ENCODE data around the gene MTG1. TPM values are rescaled to one million over a fixed set of nuclear protein-coding genes. Genes with fewer than 3 reads are reported as not detected.
A peak's percentile ranks its signal among the peaks of the same experiment; 100 is the strongest.

The MTG1 gene
- total and polyA plus RNA-seq, 2 experiments from 2014 or later = 22.8 to 50.7 TPM

- in situ Hi-C loops (cut with MboI) = no loop called here
- no peaks in the 10 kb centered on the region for H4K20me1 ChIP-seq (ENCODE audit: insufficient read depth)
- WGBS, 2 experiments (ENCODE audit: low coverage in 1 of 2, low lambda C conversion rate in 2 of 2, missing lambda C conversion rate in 2 of 2) = 93 to 97% methylated on average over 4 to 6 of the region's 6 CpGs
- H3K27ac ChIP-seq = no peak overlapping the region
- H3K27me3 ChIP-seq (replicated peaks; ENCODE audit: insufficient read depth) = no peaks in the 10 kb centered on the region
- H3K4me1 ChIP-seq (ENCODE audit: insufficient read depth) = no peaks in the 10 kb centered on the region
- no peaks in the 10 kb centered on the region for H3K36me3 ChIP-seq (ENCODE audit: low read depth)
- no peaks in the 10 kb centered on the region for H3K9me3 ChIP-seq (ENCODE audit: low read depth)
- H3K4me3 ChIP-seq = no peak overlapping the region
- TF ChIP-seq EZH2 (IDR thresholded peaks at IDR 0.05; ENCODE audit: insufficient read depth, poor library complexity, severe bottlenecking) = no peak
- no peaks in the 10 kb centered on the region for H3K79me2 ChIP-seq (ENCODE audit: insufficient read depth)
- no peak overlapping the region for H2AFZ ChIP-seq
- H3F3A ChIP-seq (ENCODE audit: insufficient read depth) = 0 out of 2 replicates have a peak, but pooled peaks cover 3% of the 10 kb centered on the region
- H3K9ac ChIP-seq = no peak overlapping the region
- no peak overlapping the region for H3K4me2 ChIP-seq (ENCODE audit: unreplicated experiment)
- H3K9me2 ChIP-seq (ENCODE audit: insufficient read depth) = no peaks in the 10 kb centered on the region
- DNase-seq = no peak
Observed at GRCh38 chr10:133355266-133355665, 38.7 kb upstream of the MTG1 start.

GRCh38 chr10:133355991-133356390, 38.0 kb upstream of the MTG1 start:
- DNase-seq = no peak
- no peaks in the 10 kb centered on the region for H3K9me3 ChIP-seq (ENCODE audit: low read depth)
- H3K4me1 ChIP-seq (ENCODE audit: insufficient read depth) = no peaks in the 10 kb centered on the region
- H3K9ac ChIP-seq = no peak overlapping the region
- H3F3A ChIP-seq (ENCODE audit: insufficient read depth) = 0 out of 2 replicates have a peak, but pooled peaks cover 3% of the 10 kb centered on the region
- no peak overlapping the region for H2AFZ ChIP-seq
- WGBS, 2 experiments (ENCODE audit: low coverage in 1 of 2, low lambda C conversion rate in 2 of 2, missing lambda C conversion rate in 2 of 2) = 97 to 100% methylated on average over 1 to 3 of the region's 3 CpGs
- in situ Hi-C loops (cut with MboI) = no loop called here
- no peak overlapping the region for H3K4me3 ChIP-seq
- no peaks in the 10 kb centered on the region for H3K36me3 ChIP-seq (ENCODE audit: low read depth)
- H3K79me2 ChIP-seq (ENCODE audit: insufficient read depth) = no peaks in the 10 kb centered on the region
- no peaks in the 10 kb centered on the region for H3K9me2 ChIP-seq (ENCODE audit: insufficient read depth)
- H3K4me2 ChIP-seq (ENCODE audit: unreplicated experiment) = no peak overlapping the region
- no peaks in the 10 kb centered on the region for H3K27me3 ChIP-seq (replicated peaks; ENCODE audit: insufficient read depth)
- TF ChIP-seq EZH2 (IDR thresholded peaks at IDR 0.05; ENCODE audit: insufficient read depth, poor library complexity, severe bottlenecking) (no peak), EZH2phosphoT487 (IDR thresholded peaks at IDR 0.05; ENCODE audit: insufficient read depth, low read depth) (no peak)
- no peaks in the 10 kb centered on the region for H4K20me1 ChIP-seq (ENCODE audit: insufficient read depth)
- no peak overlapping the region for H3K27ac ChIP-seq

GRCh38 chr10:133356549-133357284, 37.2 kb upstream of the MTG1 start:
- in situ Hi-C loops (cut with MboI) = no loop called here
- H3K9ac ChIP-seq = peak overlapping the region; percentile 67
- H3K27ac ChIP-seq = no peak overlapping the region

GRCh38 chr10:133357285-133358161, 36.4 kb upstream of the MTG1 start, which contains the start of gene FUOM:
Gene FUOM (minus strand): TSS chr10:133358019. CDS start chr10:133358007, 12 bp downstream.
- no peaks in the 10 kb centered on the region for H3K9me2 ChIP-seq (ENCODE audit: insufficient read depth)
- in situ Hi-C loops (cut with MboI) = no loop called here
- H3K4me1 ChIP-seq (ENCODE audit: insufficient read depth) = no peaks in the 10 kb centered on the region
- peak; percentile 70 for DNase-seq
- peak within 1 kb of the TSS; percentile 67 for H3K9ac ChIP-seq
- peak within 1 kb of the TSS; percentile 48 for H3K4me2 ChIP-seq (ENCODE audit: unreplicated experiment)
- no peaks in the 10 kb centered on the region for H3K36me3 ChIP-seq (ENCODE audit: low read depth)
- H3K27me3 ChIP-seq (replicated peaks; ENCODE audit: insufficient read depth) = no peaks in the 10 kb centered on the region
- H3K79me2 ChIP-seq (ENCODE audit: insufficient read depth) = no peaks in the 10 kb centered on the region
- H3K4me3 ChIP-seq = peak within 1 kb of the TSS; percentile 63
- no peaks in the 10 kb centered on the region for H3K9me3 ChIP-seq (ENCODE audit: low read depth)
- WGBS, 2 experiments (ENCODE audit: low coverage in 1 of 2, low lambda C conversion rate in 2 of 2, missing lambda C conversion rate in 2 of 2) = 5% methylated on average over 24 to 49 of the region's 83 CpGs
- 0 out of 2 replicates have a peak, but pooled peaks cover 3% of the 10 kb centered on the region for H3F3A ChIP-seq (ENCODE audit: insufficient read depth)
- no peaks in the 10 kb centered on the region for H4K20me1 ChIP-seq (ENCODE audit: insufficient read depth)
- no peak for TF ChIP-seq EZH2 (IDR thresholded peaks at IDR 0.05; ENCODE audit: insufficient read depth, poor library complexity, severe bottlenecking)
- no peak for TF ChIP-seq EZH2phosphoT487 (IDR thresholded peaks at IDR 0.05; ENCODE audit: insufficient read depth, low read depth)
- no peak within 1 kb of the TSS for H3K27ac ChIP-seq
- H2AFZ ChIP-seq = peak within 1 kb of the TSS; percentile 89

More at GRCh38 chr10:133356549-133357284, 37.2 kb upstream of the MTG1 start:
- H3K9me2 ChIP-seq (ENCODE audit: insufficient read depth) = no peaks in the 10 kb centered on the region
- peak; percentile 33 for DNase-seq
- H3K27me3 ChIP-seq (replicated peaks; ENCODE audit: insufficient read depth) = no peaks in the 10 kb centered on the region
- H2AFZ ChIP-seq = peak overlapping the region; percentile 89
- no peaks in the 10 kb centered on the region for H3K36me3 ChIP-seq (ENCODE audit: low read depth)
- H3K4me3 ChIP-seq = peak overlapping the region; percentile 63
- 46 to 48% methylated on average over 21 to 27 of the region's 27 CpGs for WGBS, 2 experiments (ENCODE audit: low coverage in 1 of 2, low lambda C conversion rate in 2 of 2, missing lambda C conversion rate in 2 of 2)
- no peak for TF ChIP-seq EZH2 (IDR thresholded peaks at IDR 0.05; ENCODE audit: insufficient read depth, poor library complexity, severe bottlenecking)
- no peak for TF ChIP-seq EZH2phosphoT487 (IDR thresholded peaks at IDR 0.05; ENCODE audit: insufficient read depth, low read depth)
- H3K4me1 ChIP-seq (ENCODE audit: insufficient read depth) = no peaks in the 10 kb centered on the region
- H3K9me3 ChIP-seq (ENCODE audit: low read depth) = no peaks in the 10 kb centered on the region
- no peaks in the 10 kb centered on the region for H4K20me1 ChIP-seq (ENCODE audit: insufficient read depth)
- 0 out of 2 replicates have a peak, but pooled peaks cover 3% of the 10 kb centered on the region for H3F3A ChIP-seq (ENCODE audit: insufficient read depth)
- H3K4me2 ChIP-seq (ENCODE audit: unreplicated experiment) = peak overlapping the region; percentile 48
- H3K79me2 ChIP-seq (ENCODE audit: insufficient read depth) = no peaks in the 10 kb centered on the region

All from GM23248 (cell line).